ENCODE measurements around the gene MYL3.

DNA sequence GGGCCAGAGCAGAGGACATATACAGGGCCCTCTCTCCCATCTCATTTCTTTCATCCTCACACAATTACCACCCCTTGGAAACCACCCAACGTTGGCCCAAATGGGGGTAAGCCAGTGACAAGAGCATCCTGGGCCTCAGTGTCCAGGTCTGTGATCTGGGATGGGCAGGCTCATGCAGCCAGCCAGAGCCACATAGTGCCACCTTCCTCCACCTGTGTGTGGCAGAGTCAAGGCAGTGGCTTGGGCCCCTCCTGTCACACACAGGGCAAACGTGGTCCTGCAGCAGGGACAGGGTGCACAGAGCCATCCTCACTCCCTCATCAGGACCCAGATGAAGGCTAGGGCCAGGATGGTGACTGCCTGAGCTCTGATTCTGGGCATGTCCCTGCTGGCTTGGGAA lies 2.3 kb upstream of the MYL3 start:
- TF ChIP-seq, protein P1, sequence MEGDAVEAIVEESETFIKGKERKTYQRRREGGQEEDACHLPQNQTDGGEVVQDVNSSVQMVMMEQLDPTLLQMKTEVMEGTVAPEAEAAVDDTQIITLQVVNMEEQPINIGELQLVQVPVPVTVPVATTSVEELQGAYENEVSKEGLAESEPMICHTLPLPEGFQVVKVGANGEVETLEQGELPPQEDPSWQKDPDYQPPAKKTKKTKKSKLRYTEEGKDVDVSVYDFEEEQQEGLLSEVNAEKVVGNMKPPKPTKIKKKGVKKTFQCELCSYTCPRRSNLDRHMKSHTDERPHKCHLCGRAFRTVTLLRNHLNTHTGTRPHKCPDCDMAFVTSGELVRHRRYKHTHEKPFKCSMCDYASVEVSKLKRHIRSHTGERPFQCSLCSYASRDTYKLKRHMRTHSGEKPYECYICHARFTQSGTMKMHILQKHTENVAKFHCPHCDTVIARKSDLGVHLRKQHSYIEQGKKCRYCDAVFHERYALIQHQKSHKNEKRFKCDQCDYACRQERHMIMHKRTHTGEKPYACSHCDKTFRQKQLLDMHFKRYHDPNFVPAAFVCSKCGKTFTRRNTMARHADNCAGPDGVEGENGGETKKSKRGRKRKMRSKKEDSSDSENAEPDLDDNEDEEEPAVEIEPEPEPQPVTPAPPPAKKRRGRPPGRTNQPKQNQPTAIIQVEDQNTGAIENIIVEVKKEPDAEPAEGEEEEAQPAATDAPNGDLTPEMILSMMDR (conservative IDR thresholded peaks at IDR 0.05; ENCODE audit: low read depth, low read length): no peak
- no peak for TF ChIP-seq EZH2 (IDR thresholded peaks at IDR 0.05; ENCODE audit: low read length, unreplicated experiment)
- TF ChIP-seq EZH2phosphoT487 (IDR thresholded peaks at IDR 0.05; ENCODE audit: borderline replicate concordance, low read length): no peak
